Adrenal gland (tissue), 5 donors: ENCODE measurements around the gene ASTN2.

Source experiments
- CTCF ChIP-seq, 6 experiments: fragments of 450-650 bp in 4 of 6; fragments of 200-600 bp in 2 of 6; sonication (generic) in 1 of 6; IDR thresholded peaks; 1 replicate in 5 of 6; 2 replicates in 1 of 6; pipeline versions ENCODE4 v1.5.1 to v1.8.0; 2016 to 2021; ENCODE audit warnings: antibody characterized with exemption in 6 of 6, mild to moderate bottlenecking in 2 of 6, moderate library complexity in 1 of 6
- POLR2A ChIP-seq, 2 donors: fragments of 450-650 bp; IDR thresholded peaks; one replicate each; pipeline ENCODE4 v1.6.1; 2017; ENCODE audit warnings: antibody characterized with exemption in 2 of 2, mild to moderate bottlenecking in 2 of 2, moderate library complexity in 1 of 2
- donor health status: DM: no; HTN: no; CAD: no.

- TF ChIP-seq CTCF (IDR thresholded peaks at IDR 0.05) (no peak), POLR2A (IDR thresholded peaks at IDR 0.05) (no peak)
Measured at GRCh38 chr9:116673375-116673774, 741.5 kb downstream of the ASTN2 start.
